Astrocyte (in vitro differentiated cells and primary cell): ENCODE results near the gene FLRT1. TPM values are rescaled to one million over a fixed set of nuclear protein-coding genes. Genes with fewer than 3 reads are reported as not detected.

Experiments
- DNase-seq: peaks from one replicate; pipeline ENCODE4 v3.0.0-alpha.2; 2010; ENCODE audit warnings: low read depth
- FAIRE-seq: peaks from 2 replicates; lab custom pipeline; 2011; peaks lifted over from hg19 to GRCh38; lab: Jason Lieb, UNC
- H2AFZ ChIP-seq: 2 replicates; pipeline ENCODE4 v1.6.0; 2012; ENCODE audit warnings: low read depth, low read length, inconsistent platforms
- H3K27ac ChIP-seq: 2 replicates; pipeline ENCODE4 v1.5.1; 2011; ENCODE audit warnings: low read depth, low read length, inconsistent platforms
- H3K27me3 ChIP-seq: 2 replicates; pipeline ENCODE4 v1.6.0; 2011; ENCODE audit warnings: low read length, inconsistent platforms; ENCODE audit not compliant: insufficient read depth
- H3K36me3 ChIP-seq: 2 replicates; pipeline ENCODE4 v1.5.1; 2011; ENCODE audit warnings: low read length, inconsistent platforms; ENCODE audit not compliant: insufficient read depth
- H3K4me1 ChIP-seq: 2 replicates; pipeline ENCODE4 v1.5.1; 2011; ENCODE audit warnings: low read length, inconsistent platforms; ENCODE audit not compliant: insufficient read depth
- H3K4me2 ChIP-seq: 2 replicates; pipeline ENCODE4 v1.6.0; 2012; ENCODE audit warnings: low read length, inconsistent platforms
- H3K4me3 ChIP-seq: 2 replicates; pipeline ENCODE4 v1.5.1; 2011; ENCODE audit warnings: low read depth, mild to moderate bottlenecking, low read length, inconsistent platforms; ENCODE audit not compliant: insufficient read depth
- H3K79me2 ChIP-seq: 2 replicates; pipeline ENCODE4 v1.6.0; 2012; ENCODE audit warnings: mild to moderate bottlenecking, low read length, inconsistent platforms; ENCODE audit not compliant: insufficient read depth
- H3K9ac ChIP-seq: 2 replicates; pipeline ENCODE4 v1.6.0; 2012; ENCODE audit warnings: mild to moderate bottlenecking, low read length, inconsistent platforms
- H3K9me3 ChIP-seq: 2 replicates; pipeline ENCODE4 v1.5.1; 2012; ENCODE audit warnings: low read depth, mild to moderate bottlenecking, low read length, inconsistent platforms; ENCODE audit not compliant: insufficient read depth
- H4K20me1 ChIP-seq: 2 replicates; pipeline ENCODE4 v1.6.0; 2012; ENCODE audit warnings: low read length, inconsistent platforms; ENCODE audit not compliant: insufficient read depth
- H3K27ac Mint-ChIP-seq: one replicate; pipeline ENCODE4 v1.8.0; 2021; ENCODE audit warnings: mild to moderate bottlenecking, mixed read lengths; ENCODE audit not compliant: unreplicated experiment
- H3K27me3 Mint-ChIP-seq: one replicate; pipeline ENCODE4 v1.8.0; 2021; ENCODE audit warnings: low read depth, mixed read lengths; ENCODE audit not compliant: unreplicated experiment
- H3K36me3 Mint-ChIP-seq: one replicate; pipeline ENCODE4 v1.8.0; 2021; ENCODE audit warnings: low read depth, mixed read lengths; ENCODE audit not compliant: unreplicated experiment
- H3K4me1 Mint-ChIP-seq: one replicate; pipeline ENCODE4 v1.8.0; 2021; ENCODE audit warnings: low read depth, mixed read lengths; ENCODE audit not compliant: unreplicated experiment
- H3K4me3 Mint-ChIP-seq: one replicate; pipeline ENCODE4 v1.8.0; 2021; ENCODE audit warnings: mild to moderate bottlenecking, moderate library complexity, mixed read lengths; ENCODE audit not compliant: unreplicated experiment
- H3K9me3 Mint-ChIP-seq: one replicate; pipeline ENCODE4 v1.8.0; 2021; ENCODE audit warnings: mild to moderate bottlenecking, mixed read lengths; ENCODE audit not compliant: unreplicated experiment
- CTCF ChIP-seq: IDR thresholded peaks from 2 replicates; pipeline ENCODE4 v1.5.1; 2011; ENCODE audit warnings: low read depth, mild to moderate bottlenecking, inconsistent platforms, low read length, moderate library complexity; ENCODE audit not compliant: insufficient read depth
- EZH2 ChIP-seq: IDR thresholded peaks from 2 replicates; pipeline ENCODE4 v1.6.1; 2012; ENCODE audit warnings: mild to moderate bottlenecking, low read length, inconsistent platforms; ENCODE audit not compliant: insufficient read depth
- total RNA-seq: library from RNA; stranded (reverse); gene quantifications from 2 replicates; pipeline ENCODE4 v1.2.1, GENCODE V29; 2021

FLRT1 gene
- total RNA-seq, 1 donor from 2014 or later: 0.20 TPM

GRCh38 chr11:64078905-64079304, 43.2 kb downstream of the FLRT1 start:
- H3K79me2 ChIP-seq: no peaks in the 10 kb centered on the region
- H2AFZ ChIP-seq: no peak overlapping the region
- DNase-seq (no peak), FAIRE-seq (no peak)
- H3K9ac ChIP-seq: no peak overlapping the region
- no peak overlapping the region for H3K27ac ChIP-seq
- H3K9me3 Mint-ChIP-seq: no peaks in the 10 kb centered on the region
- no peaks in the 10 kb centered on the region for H3K36me3 ChIP-seq
- H4K20me1 ChIP-seq: peaks cover 36% of the 10 kb centered on the region
- no peaks in the 10 kb centered on the region for H3K9me3 ChIP-seq
- peaks cover 25% of the 10 kb centered on the region for H3K27me3 ChIP-seq
- TF ChIP-seq EZH2 (no peak), CTCF (no peak)
- H3K4me2 ChIP-seq: no peak overlapping the region
- peaks cover 73% of the 10 kb centered on the region for H3K27me3 Mint-ChIP-seq
- H3K4me1 Mint-ChIP-seq: no peaks in the 10 kb centered on the region
- H3K27ac Mint-ChIP-seq: no peak overlapping the region
- peaks cover 2% of the 10 kb centered on the region for H3K36me3 Mint-ChIP-seq
- H3K4me3 ChIP-seq: no peak overlapping the region
- no peaks in the 10 kb centered on the region for H3K4me1 ChIP-seq
- no peak overlapping the region for H3K4me3 Mint-ChIP-seq

GRCh38 chr11:64080390-64080789, 44.7 kb downstream of the FLRT1 start:
- DNase-seq (no peak), FAIRE-seq (no peak)
- Histone ChIP-seq H3K4me3 (no peak overlapping the region), H3K36me3 (no peaks in the 10 kb centered on the region), H2AFZ (no peak overlapping the region), H3K9ac (no peak overlapping the region), H3K27me3 (peaks cover 27% of the 10 kb centered on the region), H3K4me1 (no peaks in the 10 kb centered on the region), H3K4me2 (no peak overlapping the region), H3K79me2 (no peaks in the 10 kb centered on the region), H3K27ac (no peak overlapping the region), H3K9me3 (no peaks in the 10 kb centered on the region), H4K20me1 (peaks cover 31% of the 10 kb centered on the region)
- Mint-ChIP-seq H3K27ac (no peak overlapping the region), H3K4me1 (no peaks in the 10 kb centered on the region), H3K9me3 (no peaks in the 10 kb centered on the region), H3K4me3 (no peak overlapping the region), H3K36me3 (peaks cover 2% of the 10 kb centered on the region), H3K27me3 (peaks cover 67% of the 10 kb centered on the region)
- no peak for TF ChIP-seq EZH2
- TF ChIP-seq CTCF: no peak

GRCh38 chr11:64081745-64082442, 46.2 kb downstream of the FLRT1 start:
- H3K27me3 ChIP-seq: peaks cover 27% of the 10 kb centered on the region
- Mint-ChIP-seq H3K4me1 (no peaks in the 10 kb centered on the region), H3K27ac (no peak overlapping the region)

More at GRCh38 chr11:64081745-64082442, 46.2 kb downstream of the FLRT1 start:
- no peaks in the 10 kb centered on the region for H3K79me2 ChIP-seq
- no peaks in the 10 kb centered on the region for H3K9me3 Mint-ChIP-seq
- H2AFZ ChIP-seq: no peak overlapping the region
- no peak overlapping the region for H3K4me3 ChIP-seq
- peaks cover 2% of the 10 kb centered on the region for H3K36me3 Mint-ChIP-seq
- H3K4me1 ChIP-seq: no peaks in the 10 kb centered on the region
- H3K27me3 Mint-ChIP-seq: peaks cover 69% of the 10 kb centered on the region
- no peak for DNase-seq
- peaks cover 36% of the 10 kb centered on the region for H4K20me1 ChIP-seq
- H3K27ac ChIP-seq: no peak overlapping the region
- H3K36me3 ChIP-seq: no peaks in the 10 kb centered on the region
- H3K4me3 Mint-ChIP-seq: no peak overlapping the region
- H3K9me3 ChIP-seq: no peaks in the 10 kb centered on the region
- no peak for TF ChIP-seq EZH2
- TF ChIP-seq CTCF: no peak
- no peak overlapping the region for H3K4me2 ChIP-seq
- no peak overlapping the region for H3K9ac ChIP-seq
- no peak for FAIRE-seq
